Measurements from ENCODE around the gene EMC8. TPM values are rescaled to one million over a fixed set of nuclear protein-coding genes. Genes with fewer than 3 reads are reported as not detected.

Gene EMC8
- total RNA-seq, 4 donors from 2014 or later = 27.9 to 40.0 (median 31.8) TPM

DNA sequence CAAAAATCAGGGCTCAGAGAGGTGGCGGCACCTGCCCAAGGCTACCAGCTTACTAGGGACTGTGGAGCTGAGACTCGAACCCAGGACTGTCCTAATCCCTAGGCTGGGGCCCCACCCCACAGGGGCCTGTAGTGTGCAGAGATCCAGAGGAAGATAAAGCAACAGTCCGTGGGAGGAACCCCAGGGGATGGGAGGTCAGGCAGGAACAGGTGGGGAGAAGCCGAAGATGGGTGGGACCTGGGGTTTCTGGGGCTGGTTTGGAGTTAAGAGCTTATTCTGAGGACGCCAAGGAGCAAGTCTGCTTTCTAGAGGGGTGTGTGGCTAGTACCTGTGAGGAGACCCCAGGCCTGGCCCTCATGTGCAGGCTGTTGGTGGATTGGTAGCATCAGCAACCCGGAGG, 63.4 kb downstream of the EMC8 start:
- intact Hi-C loops (cut with DNase I; ENCODE audit: low total_unique reads) = no loop called here
- H3K36me3 ChIP-seq = no peaks in the 10 kb centered on the region
- no peak overlapping the region for H3K4me3 ChIP-seq
- DNase-seq = no peak
- 73 to 75% methylated on average over 4 to 6 of the region's 6 CpGs for WGBS, 2 donors (ENCODE audit: low coverage in 1 of 2)
- in situ Hi-C loops (cut with MboI; ENCODE audit: low pct_ligation_motif_present in 1 of 4, low pct_unique_long_range_greater_than_20kb in 1 of 4, low sequenced_read_pairs in 3 of 4) = no loop called here
- H3K27ac ChIP-seq = peak overlapping the region in 2 of 4 donors; percentile 29 to 53
- TF ChIP-seq EP300 (IDR thresholded peaks at IDR 0.05; ENCODE audit: low read depth) (no peak), POLR2A (IDR thresholded peaks at IDR 0.05) (no peak), CTCF (IDR thresholded peaks at IDR 0.05) (no peak), POLR2AphosphoS5 (IDR thresholded peaks at IDR 0.05) (no peak)
- peaks cover 0 to 4% (median 0%) of the 10 kb centered on the region in 4 donors for H3K4me1 ChIP-seq
- H3K27me3 ChIP-seq = no peaks in the 10 kb centered on the region
- H3K9me3 ChIP-seq = no peaks in the 10 kb centered on the region

DNA sequence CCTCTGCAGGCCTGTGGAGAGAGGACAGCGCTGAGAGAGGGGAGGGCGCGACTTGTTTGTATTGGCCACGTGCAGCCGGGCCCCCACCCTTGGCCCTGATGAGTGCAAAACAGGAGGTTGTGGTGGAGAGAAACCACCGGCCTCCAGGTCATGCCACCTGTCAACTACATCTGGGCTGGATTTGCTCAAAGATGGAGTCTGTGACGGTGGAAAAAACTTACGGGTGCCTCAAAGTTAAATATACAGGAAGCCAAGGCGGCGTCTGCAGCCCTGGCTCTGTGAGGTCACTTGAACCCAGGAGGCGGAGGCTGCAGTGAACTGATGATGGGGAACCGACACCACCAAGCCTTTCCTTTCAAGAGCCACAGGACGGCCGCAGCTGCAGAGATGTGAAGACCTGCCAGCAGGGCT, 64.1 kb downstream of the EMC8 start:
- Histone ChIP-seq H3K27me3 (no peaks in the 10 kb centered on the region), H3K27ac (peak overlapping the region in 2 of 4 donors; percentile 46 to 67), H3K36me3 (no peaks in the 10 kb centered on the region), H3K9me3 (no peaks in the 10 kb centered on the region), H3K4me1 (peaks cover 0 to 4% (median 0%) of the 10 kb centered on the region in 4 donors), H3K4me3 (no peak overlapping the region)
- no peak for TF ChIP-seq POLR2AphosphoS5 (IDR thresholded peaks at IDR 0.05)
- TF ChIP-seq CTCF (IDR thresholded peaks at IDR 0.05) = no peak
- TF ChIP-seq POLR2A (IDR thresholded peaks at IDR 0.05) = no peak
- TF ChIP-seq EP300 (IDR thresholded peaks at IDR 0.05; ENCODE audit: low read depth) = no peak
- in situ Hi-C loops (cut with MboI; ENCODE audit: low pct_ligation_motif_present in 1 of 4, low pct_unique_long_range_greater_than_20kb in 1 of 4, low sequenced_read_pairs in 3 of 4) = no loop called here
- intact Hi-C loops (cut with DNase I; ENCODE audit: low total_unique reads) = no loop called here
- peak; percentile 67 for DNase-seq
- 42 to 63% methylated on average over 6 to 14 of the region's 14 CpGs for WGBS, 2 donors (ENCODE audit: low coverage in 1 of 2)

DNA sequence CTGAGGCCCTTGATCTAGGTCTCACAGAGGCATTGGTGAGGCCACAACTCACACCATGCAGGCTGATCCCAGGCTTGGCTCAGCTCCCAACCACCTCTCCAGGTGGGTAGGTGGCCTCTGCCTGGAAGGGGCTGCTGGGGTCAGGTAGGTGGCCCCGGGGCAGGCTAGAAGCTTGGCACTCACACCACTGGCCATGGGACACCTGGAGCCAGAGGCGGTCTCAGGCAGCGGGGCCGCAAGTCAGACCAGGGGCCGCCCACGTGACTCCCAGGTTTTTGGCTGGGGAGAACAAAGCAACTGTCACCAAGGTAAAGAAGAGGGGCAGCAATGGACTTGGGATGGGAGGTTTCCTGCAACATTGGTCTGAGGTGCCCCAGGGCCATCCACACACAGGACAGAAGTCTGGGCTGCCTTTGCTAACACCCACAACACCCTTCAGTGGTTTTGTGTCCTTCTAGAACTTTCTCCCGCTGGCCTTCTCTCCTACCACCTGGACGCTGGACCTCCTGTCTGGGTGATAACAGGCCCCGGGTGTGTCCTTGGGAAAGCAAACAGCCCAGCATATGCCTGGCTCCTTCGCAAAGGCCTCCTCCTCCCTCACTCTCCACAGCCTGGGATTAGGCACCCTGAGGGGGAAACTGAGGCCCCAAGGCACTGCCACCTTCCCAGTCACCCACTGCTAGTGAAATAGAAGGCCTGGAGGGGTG, 64.9 kb downstream of the EMC8 start:
- Histone ChIP-seq H3K9me3 (no peaks in the 10 kb centered on the region), H3K4me1 (peaks cover 0 to 4% (median 0%) of the 10 kb centered on the region in 4 donors), H3K4me3 (no peak overlapping the region), H3K27ac (peak overlapping the region in 2 of 4 donors; percentile 46 to 67), H3K27me3 (no peaks in the 10 kb centered on the region), H3K36me3 (no peaks in the 10 kb centered on the region)
- in situ Hi-C loops (cut with MboI; ENCODE audit: low pct_ligation_motif_present in 1 of 4, low pct_unique_long_range_greater_than_20kb in 1 of 4, low sequenced_read_pairs in 3 of 4) = no loop called here
- WGBS, 2 donors (ENCODE audit: low coverage in 1 of 2) = 66 to 100% methylated on average over 2 to 9 of the region's 10 CpGs
- intact Hi-C loops (cut with DNase I; ENCODE audit: low total_unique reads) = no loop called here
- DNase-seq = no peak
- TF ChIP-seq EP300 (IDR thresholded peaks at IDR 0.05; ENCODE audit: low read depth) (no peak), CTCF (IDR thresholded peaks at IDR 0.05) (no peak), POLR2A (IDR thresholded peaks at IDR 0.05) (no peak), POLR2AphosphoS5 (IDR thresholded peaks at IDR 0.05) (no peak)

DNA sequence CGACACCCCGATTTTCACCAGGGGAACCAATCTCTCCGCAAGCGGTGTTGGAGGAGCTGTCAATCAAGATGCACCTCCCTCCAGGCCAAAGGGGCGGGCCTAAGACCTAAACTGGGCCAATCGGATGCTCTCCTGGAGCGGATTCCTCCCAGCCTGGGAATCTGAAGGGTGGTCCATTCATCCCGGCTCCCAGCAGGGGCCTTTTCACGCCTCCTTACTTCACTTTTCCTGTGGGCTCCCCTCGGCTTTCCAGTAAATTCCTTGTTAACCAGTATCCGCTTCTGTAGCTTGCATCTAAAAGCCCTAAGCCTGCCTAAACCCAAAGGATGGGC, 65.5 kb downstream of the EMC8 start:
- in situ Hi-C loops (cut with MboI; ENCODE audit: low pct_ligation_motif_present in 1 of 4, low pct_unique_long_range_greater_than_20kb in 1 of 4, low sequenced_read_pairs in 3 of 4) = no loop called here
- no peaks in the 10 kb centered on the region for H3K27me3 ChIP-seq
- 90% methylated on average over 11 of the region's 11 CpGs; no CpG with 5 or more reads in 1 of the 2 donors for WGBS, 2 donors (ENCODE audit: low coverage in 1 of 2)
- H3K27ac ChIP-seq = no peak overlapping the region
- peaks cover 0 to 4% (median 0%) of the 10 kb centered on the region in 4 donors for H3K4me1 ChIP-seq
- no peaks in the 10 kb centered on the region for H3K9me3 ChIP-seq
- no peak for TF ChIP-seq EP300 (IDR thresholded peaks at IDR 0.05; ENCODE audit: low read depth)
- TF ChIP-seq POLR2AphosphoS5 (IDR thresholded peaks at IDR 0.05) = no peak
- no peak for TF ChIP-seq POLR2A (IDR thresholded peaks at IDR 0.05)
- TF ChIP-seq CTCF (IDR thresholded peaks at IDR 0.05) = no peak
- intact Hi-C loops (cut with DNase I; ENCODE audit: low total_unique reads) = no loop called here
- H3K4me3 ChIP-seq = no peak overlapping the region
- no peak for DNase-seq
- no peaks in the 10 kb centered on the region for H3K36me3 ChIP-seq
